Eye (tissue), 1 donor: ENCODE results near the gene CTRL.

Experiments
- DNase-seq: peaks from one replicate; pipeline ENCODE4 v3.0.0-alpha.2; 2015

CTRL gene

DNA sequence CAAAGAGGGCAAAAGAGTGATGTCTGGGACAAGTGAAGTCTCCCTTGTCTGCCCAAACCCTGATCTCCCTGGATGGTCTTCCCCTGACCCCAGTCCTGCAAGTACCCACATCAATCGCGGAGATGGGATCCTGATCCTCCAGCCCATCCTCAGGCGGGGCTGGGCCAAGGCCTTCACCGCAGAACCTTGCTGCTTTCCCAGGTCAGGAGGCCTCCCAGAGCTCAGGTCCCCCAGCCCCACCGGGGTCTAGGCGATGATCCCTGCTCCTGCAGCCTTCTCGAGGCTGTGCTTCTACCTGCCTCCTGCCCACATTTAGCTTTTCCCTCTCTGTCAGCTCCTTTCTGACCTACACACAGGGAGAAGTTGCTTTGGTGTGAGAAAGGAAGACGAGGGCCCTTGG, 30.5 kb upstream of the CTRL start:
- no peak for DNase-seq

DNA sequence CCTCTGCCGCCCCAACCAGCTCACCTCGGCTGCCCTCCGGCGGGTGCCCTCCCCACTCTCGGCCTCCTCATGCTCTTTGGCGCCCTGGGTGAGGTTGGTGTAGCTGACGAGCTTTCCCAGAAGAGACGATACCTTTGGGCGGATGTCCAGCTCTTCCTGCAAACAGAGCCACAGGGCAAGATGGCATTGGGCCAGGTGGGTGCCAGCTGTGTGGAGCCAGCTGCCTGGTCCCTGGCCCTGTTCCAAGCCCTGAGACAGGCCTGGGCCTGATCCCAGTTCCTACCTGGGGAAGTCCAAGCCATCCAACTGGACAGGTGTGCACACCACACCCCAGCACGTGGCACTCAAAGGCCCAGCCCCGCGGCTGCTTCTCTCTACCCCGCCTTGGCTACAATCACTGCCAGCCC, 29.9 kb upstream of the CTRL start:
- DNase-seq = no peak

- no peak for DNase-seq
Measured at GRCh38 chr16:67959536-67960329, 28.1 kb upstream of the CTRL start.

DNA sequence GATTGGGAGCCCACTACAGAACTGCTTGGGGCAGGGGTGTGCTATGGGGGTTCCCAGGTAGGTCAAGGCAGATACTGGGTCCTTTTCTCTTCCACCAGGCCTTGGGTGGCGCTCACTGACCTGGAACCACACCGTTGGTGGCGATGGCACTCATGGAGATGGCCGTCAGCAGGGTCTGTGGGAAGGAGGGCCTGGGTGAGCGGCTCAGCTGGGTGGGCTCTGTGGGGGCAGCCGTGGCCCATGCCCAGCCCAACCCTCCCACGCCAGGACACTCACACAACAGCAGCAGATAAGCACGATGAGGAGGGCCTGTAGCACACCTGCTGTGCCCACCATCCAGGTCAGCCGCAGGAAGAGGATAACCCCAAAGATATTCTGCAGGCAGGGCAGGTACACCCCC, 26.0 kb upstream of the CTRL start:
- DNase-seq = no peak

- no peak for DNase-seq
Measured at GRCh38 chr16:67954421-67955196, 22.9 kb upstream of the CTRL start.

GRCh38 chr16:67953641-67954375, 22.1 kb upstream of the CTRL start:
- DNase-seq = no peak

DNA sequence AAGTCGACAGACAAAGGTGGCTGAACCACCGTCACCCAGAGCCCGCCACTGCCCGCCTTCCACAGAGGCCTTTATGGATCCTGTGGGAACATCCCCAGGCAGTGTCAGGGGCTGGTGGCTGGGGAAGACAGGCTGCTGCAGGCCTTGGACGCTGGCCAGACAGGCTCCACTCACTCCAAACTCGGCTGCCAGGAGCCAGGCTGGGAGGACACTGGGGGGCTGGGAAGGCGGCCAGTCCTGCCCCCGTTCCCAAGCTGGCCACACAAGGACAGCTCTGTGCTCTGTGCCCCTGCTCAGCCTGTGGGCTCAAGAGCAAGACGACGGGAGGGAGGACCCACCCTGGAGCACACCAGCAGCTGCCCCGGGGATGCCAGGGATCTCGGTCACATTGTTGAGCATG, 19.8 kb upstream of the CTRL start:
- no peak for DNase-seq

GRCh38 chr16:67950335-67950843, 18.7 kb upstream of the CTRL start:
- DNase-seq = no peak

- no peak for DNase-seq
Measured at GRCh38 chr16:67949645-67950044, 18.0 kb upstream of the CTRL start.

DNA sequence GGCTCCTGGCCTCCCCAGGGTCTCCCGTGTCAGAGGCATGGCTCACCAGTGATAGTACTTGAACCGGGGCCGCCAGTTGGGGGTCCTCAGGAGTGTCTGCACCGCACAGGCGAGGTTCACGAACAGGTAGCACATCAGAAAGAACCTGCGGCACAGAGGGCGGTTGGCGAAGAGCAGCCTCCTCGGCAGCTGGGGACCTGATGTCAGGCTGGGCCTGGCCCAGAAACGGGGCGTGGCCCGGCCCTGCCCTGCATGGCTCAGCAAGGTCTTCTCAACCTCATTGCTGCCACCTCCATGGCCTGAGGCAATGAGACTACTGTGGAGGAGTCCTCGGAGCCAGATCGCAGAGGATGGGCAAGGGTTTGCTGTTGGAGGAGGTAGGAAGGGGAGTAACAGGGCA, 16.4 kb upstream of the CTRL start:
- DNase-seq = no peak

GRCh38 chr16:67946966-67947558, 15.4 kb upstream of the CTRL start:
- DNase-seq = no peak

- DNase-seq = no peak
Measured at GRCh38 chr16:67946128-67946569, 14.5 kb upstream of the CTRL start.

DNA sequence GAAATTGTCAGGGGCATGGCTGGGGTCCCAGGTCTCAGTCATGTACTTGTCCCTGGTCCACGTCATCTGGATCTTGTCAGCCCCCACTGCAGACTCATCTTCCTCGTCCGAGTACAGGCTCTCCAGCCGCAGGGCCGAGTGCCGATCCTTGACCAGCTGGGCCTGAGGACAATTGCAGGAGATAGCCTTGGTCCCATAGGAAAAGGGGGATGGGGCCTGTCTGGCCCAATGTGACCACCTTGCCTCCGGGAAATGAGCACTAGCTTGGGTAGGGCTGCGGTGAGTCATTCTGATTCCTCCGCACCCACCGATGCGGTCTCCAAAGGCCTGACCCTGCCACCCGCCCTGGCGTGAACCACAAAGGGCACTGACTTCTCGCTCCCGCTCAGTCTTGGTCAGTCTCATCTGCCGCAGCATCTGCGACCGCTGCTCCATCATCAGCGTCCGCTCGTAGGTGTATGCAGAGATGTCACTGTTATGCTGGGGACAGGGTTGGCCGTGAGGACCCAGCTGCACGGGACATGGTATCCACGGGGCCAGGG, 13.8 kb upstream of the CTRL start:
- DNase-seq = no peak

DNA sequence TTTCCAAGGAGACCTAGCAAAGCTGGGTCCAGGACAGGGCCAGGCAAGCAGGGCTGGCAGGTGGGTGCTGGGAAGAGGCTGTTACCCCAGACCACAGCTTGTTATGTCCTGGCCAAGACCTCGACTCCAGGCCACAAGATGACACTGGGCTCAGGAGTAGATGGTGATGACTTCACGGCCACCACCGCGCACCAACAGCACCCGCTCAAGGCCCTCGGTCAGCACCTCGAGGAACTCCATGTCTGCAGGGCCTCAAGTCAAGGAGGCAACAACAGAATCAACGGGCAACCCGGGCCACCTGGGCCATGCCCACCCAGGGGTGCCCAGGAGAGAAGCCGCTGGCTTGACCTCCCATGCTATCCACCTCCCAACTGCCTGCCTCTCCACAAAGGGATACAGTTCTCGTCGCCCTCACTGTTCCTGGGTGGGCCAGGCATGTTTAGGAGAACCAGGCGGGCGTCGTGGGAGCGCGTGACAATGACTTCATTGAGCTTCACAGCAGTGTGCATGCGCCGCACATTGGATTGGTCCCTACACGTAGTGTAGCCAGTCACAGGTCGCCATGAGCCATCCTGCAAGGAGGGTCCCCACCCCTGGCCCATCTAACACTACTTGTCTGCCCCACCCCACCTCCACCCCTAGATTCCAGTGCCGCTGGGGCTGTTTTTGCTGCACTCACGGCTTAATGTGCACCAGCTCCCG, 13.2 kb upstream of the CTRL start:
- no peak for DNase-seq

DNA sequence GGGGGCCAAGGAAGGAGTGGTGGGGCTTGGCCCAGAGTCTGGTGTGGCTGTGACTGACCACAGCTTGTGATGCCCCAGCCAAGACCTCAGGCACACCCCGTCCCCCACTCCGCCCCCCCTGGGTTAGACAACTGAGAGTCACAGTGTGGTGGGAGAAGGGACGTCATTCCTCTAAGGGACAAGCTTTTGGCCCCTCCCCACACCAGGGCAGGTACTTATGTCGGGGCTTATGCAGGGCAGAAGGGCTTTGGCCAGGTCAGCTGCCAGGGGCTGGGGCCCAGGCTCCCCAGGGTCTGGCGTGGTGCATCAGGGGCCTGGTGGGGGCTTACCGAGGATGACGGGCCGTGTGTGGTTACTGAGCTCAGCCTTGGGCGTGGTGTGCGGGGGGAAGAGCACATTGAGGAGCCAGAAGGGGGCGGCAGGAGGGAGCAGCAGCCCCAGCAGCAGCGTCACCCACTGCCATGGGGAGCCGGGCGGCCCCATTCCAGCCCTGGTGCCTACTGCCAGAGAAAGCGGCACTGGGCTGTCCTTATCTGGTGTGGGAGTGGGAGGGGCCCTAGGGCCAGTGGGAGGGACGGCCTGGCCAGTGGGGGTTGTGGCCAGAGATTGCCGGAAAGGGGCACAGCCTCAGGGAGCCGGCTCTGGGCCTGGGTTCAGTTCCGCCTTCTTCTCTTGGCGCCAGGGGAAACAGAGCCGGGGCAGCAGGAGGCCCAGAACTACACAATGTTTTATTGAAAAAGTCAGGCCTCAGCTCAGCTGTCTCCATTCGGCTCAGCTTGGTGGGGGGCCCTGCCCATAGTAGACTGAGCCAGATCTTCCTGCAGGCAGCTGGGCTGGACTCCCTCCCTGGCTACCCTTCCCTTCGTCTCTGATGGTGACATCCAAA, 12.2 kb upstream of the CTRL start, which contains the start of gene LCAT:
TSS of gene LCAT (minus strand) at position 502 of the 886 bp plus-strand sequence. CDS start at position 483, 19 bp downstream.
- no peak for DNase-seq

- no peak for DNase-seq
Measured at GRCh38 chr16:67943256-67943618, 11.6 kb upstream of the CTRL start.

GRCh38 chr16:67942510-67943255, 11.0 kb upstream of the CTRL start:
- DNase-seq = no peak

- DNase-seq = peak; percentile 59
Measured at GRCh38 chr16:67942200-67942509, 10.5 kb upstream of the CTRL start.

GRCh38 chr16:67941469-67942199, 10.0 kb upstream of the CTRL start:
- DNase-seq = no peak
